ENCODE data around the gene RAB5B.

The RAB5B gene

GRCh38 chr12:56011509-56012090 lies 37.7 kb downstream of the RAB5B start:
- peaks cover 5% of the 10 kb centered on the region for H3K4me1 ChIP-seq (ENCODE audit: control insufficient read depth, insufficient read depth, low read depth, low read length)
- no peaks in the 10 kb centered on the region for H3K9me3 ChIP-seq (ENCODE audit: control insufficient read depth, low read length)
- H2BK15ac ChIP-seq (ENCODE audit: low read depth, poor library complexity, severe bottlenecking): no peak overlapping the region
- peaks cover 4% of the 10 kb centered on the region for H3K79me1 ChIP-seq (replicated peaks; ENCODE audit: low read length, poor library complexity, severe bottlenecking)
- no peak overlapping the region for H3K4me2 ChIP-seq (ENCODE audit: low read length, poor library complexity, severe bottlenecking)
- H4K8ac ChIP-seq (ENCODE audit: low read length): no peak overlapping the region
- H3K18ac ChIP-seq (ENCODE audit: low read depth in 1 of 2, low read length in 2 of 2): no peak overlapping the region
- no peak overlapping the region for H3K14ac ChIP-seq (ENCODE audit: low read length in 2 of 2)
- H3K9ac ChIP-seq (ENCODE audit: low read length): no peak overlapping the region
- no peak overlapping the region for H3K23ac ChIP-seq (ENCODE audit: low read length in 2 of 2)
- H4K91ac ChIP-seq (ENCODE audit: low read length): no peak overlapping the region
- H3K4me3 ChIP-seq (ENCODE audit: insufficient read depth in 1 of 2, low read depth in 1 of 2, low read length in 2 of 2): no peak overlapping the region
- no peak overlapping the region for H2BK12ac ChIP-seq (ENCODE audit: low read length in 2 of 2)
- H2BK120ac ChIP-seq (ENCODE audit: low read depth, low read length): no peak overlapping the region
- H3K4ac ChIP-seq (ENCODE audit: low read depth in 1 of 2, low read length in 2 of 2): peak overlapping the region in 1 of 2 experiments; percentile 10
- H3K36me3 ChIP-seq (ENCODE audit: control insufficient read depth in 1 of 2, insufficient read depth in 2 of 2, low read depth in 1 of 2, low read length in 2 of 2): peaks cover 0 to 6% of the 10 kb centered on the region in 2 experiments
- no peak overlapping the region for H2BK5ac ChIP-seq (ENCODE audit: low read depth, low read length, poor library complexity, severe bottlenecking)
- no CpG with 5 or more reads among the region's 2 CpGs for WGBS
- peak; percentile 22 for DNase-seq
- H2AK5ac ChIP-seq (ENCODE audit: low read length, severe bottlenecking): no peak overlapping the region
- no peaks in the 10 kb centered on the region for H3K27me3 ChIP-seq (ENCODE audit: control insufficient read depth in 1 of 2, insufficient read depth in 1 of 2, low read length in 2 of 2)
- H2AFZ ChIP-seq (ENCODE audit: low read depth, low read length): no peak overlapping the region
- H3K27ac ChIP-seq (ENCODE audit: low read length, poor library complexity, severe bottlenecking): no peak overlapping the region

GRCh38 chr12:56013482-56013881 lies 39.6 kb downstream of the RAB5B start:
- peaks cover 0 to 13% of the 10 kb centered on the region in 2 experiments for H3K36me3 ChIP-seq (ENCODE audit: control insufficient read depth in 1 of 2, insufficient read depth in 2 of 2, low read depth in 1 of 2, low read length in 2 of 2)
- H3K14ac ChIP-seq (ENCODE audit: low read length in 2 of 2): no peak overlapping the region
- over 99% methylated on average over 5 of the region's 5 CpGs for WGBS

GRCh38 chr12:56014205-56014604 lies 40.3 kb downstream of the RAB5B start:
- H3K14ac ChIP-seq (ENCODE audit: low read length in 2 of 2): no peak overlapping the region
- H2BK5ac ChIP-seq (ENCODE audit: low read depth, low read length, poor library complexity, severe bottlenecking): no peak overlapping the region
- no peak overlapping the region for H4K91ac ChIP-seq (ENCODE audit: low read length)
- H3K27me3 ChIP-seq (ENCODE audit: control insufficient read depth in 1 of 2, insufficient read depth in 1 of 2, low read length in 2 of 2): no peaks in the 10 kb centered on the region
- no peak overlapping the region for H3K4me3 ChIP-seq (ENCODE audit: insufficient read depth in 1 of 2, low read depth in 1 of 2, low read length in 2 of 2)
- no peak overlapping the region for H3K4me2 ChIP-seq (ENCODE audit: low read length, poor library complexity, severe bottlenecking)
- no peak overlapping the region for H2BK15ac ChIP-seq (ENCODE audit: low read depth, poor library complexity, severe bottlenecking)
- no peak overlapping the region for H3K23ac ChIP-seq (ENCODE audit: low read length in 2 of 2)
- no peak overlapping the region for H2AFZ ChIP-seq (ENCODE audit: low read depth, low read length)
- H3K9ac ChIP-seq (ENCODE audit: low read length): no peak overlapping the region
- no peaks in the 10 kb centered on the region for H3K9me3 ChIP-seq (ENCODE audit: control insufficient read depth, low read length)
- DNase-seq: no peak
- no peak overlapping the region for H2BK120ac ChIP-seq (ENCODE audit: low read depth, low read length)
- H4K8ac ChIP-seq (ENCODE audit: low read length): no peak overlapping the region
- no peaks in the 10 kb centered on the region for H3K79me1 ChIP-seq (replicated peaks; ENCODE audit: low read length, poor library complexity, severe bottlenecking)
- no peak overlapping the region for H3K27ac ChIP-seq (ENCODE audit: low read length, poor library complexity, severe bottlenecking)
- no peaks in the 10 kb centered on the region for H3K4me1 ChIP-seq (ENCODE audit: control insufficient read depth, insufficient read depth, low read depth, low read length)
- H2BK12ac ChIP-seq (ENCODE audit: low read length in 2 of 2): no peak overlapping the region
- H3K18ac ChIP-seq (ENCODE audit: low read depth in 1 of 2, low read length in 2 of 2): no peak overlapping the region
- WGBS: 54% methylated on average over 2 of the region's 2 CpGs
- H3K4ac ChIP-seq (ENCODE audit: low read depth in 1 of 2, low read length in 2 of 2): no peak overlapping the region
- H3K36me3 ChIP-seq (ENCODE audit: control insufficient read depth in 1 of 2, insufficient read depth in 2 of 2, low read depth in 1 of 2, low read length in 2 of 2): peaks cover 0 to 14% of the 10 kb centered on the region in 2 experiments
- H2AK5ac ChIP-seq (ENCODE audit: low read length, severe bottlenecking): no peak overlapping the region

More at GRCh38 chr12:56013482-56013881, 39.6 kb downstream of the RAB5B start:
- Histone ChIP-seq H2BK15ac (ENCODE audit: low read depth, poor library complexity, severe bottlenecking) (no peak overlapping the region), H3K4me2 (ENCODE audit: low read length, poor library complexity, severe bottlenecking) (no peak overlapping the region), H3K9ac (ENCODE audit: low read length) (no peak overlapping the region), H2BK12ac (ENCODE audit: low read length in 2 of 2) (no peak overlapping the region), H4K8ac (ENCODE audit: low read length) (no peak overlapping the region), H3K9me3 (ENCODE audit: control insufficient read depth, low read length) (no peaks in the 10 kb centered on the region), H2BK5ac (ENCODE audit: low read depth, low read length, poor library complexity, severe bottlenecking) (no peak overlapping the region), H3K4me3 (ENCODE audit: insufficient read depth in 1 of 2, low read depth in 1 of 2, low read length in 2 of 2) (no peak overlapping the region), H2AK5ac (ENCODE audit: low read length, severe bottlenecking) (no peak overlapping the region), H3K79me1 (replicated peaks; ENCODE audit: low read length, poor library complexity, severe bottlenecking) (peaks cover 2% of the 10 kb centered on the region), H2AFZ (ENCODE audit: low read depth, low read length) (no peak overlapping the region), H4K91ac (ENCODE audit: low read length) (no peak overlapping the region), H3K18ac (ENCODE audit: low read depth in 1 of 2, low read length in 2 of 2) (no peak overlapping the region), H3K4ac (ENCODE audit: low read depth in 1 of 2, low read length in 2 of 2) (no peak overlapping the region), H3K4me1 (ENCODE audit: control insufficient read depth, insufficient read depth, low read depth, low read length) (no peaks in the 10 kb centered on the region), H3K27ac (ENCODE audit: low read length, poor library complexity, severe bottlenecking) (no peak overlapping the region), H2BK120ac (ENCODE audit: low read depth, low read length) (no peak overlapping the region), H3K27me3 (ENCODE audit: control insufficient read depth in 1 of 2, insufficient read depth in 1 of 2, low read length in 2 of 2) (no peaks in the 10 kb centered on the region), H3K23ac (ENCODE audit: low read length in 2 of 2) (no peak overlapping the region)
- DNase-seq: no peak

- H2BK12ac ChIP-seq (ENCODE audit: low read length in 2 of 2): no peak overlapping the region
- H3K79me1 ChIP-seq (replicated peaks; ENCODE audit: low read length, poor library complexity, severe bottlenecking): peaks cover 2% of the 10 kb centered on the region
- H3K9me3 ChIP-seq (ENCODE audit: control insufficient read depth, low read length): no peaks in the 10 kb centered on the region
- H3K4ac ChIP-seq (ENCODE audit: low read depth in 1 of 2, low read length in 2 of 2): no peak overlapping the region
- H3K27me3 ChIP-seq (ENCODE audit: control insufficient read depth in 1 of 2, insufficient read depth in 1 of 2, low read length in 2 of 2): no peaks in the 10 kb centered on the region
- peaks cover 17% of the 10 kb centered on the region for H3K4me1 ChIP-seq (ENCODE audit: control insufficient read depth, insufficient read depth, low read depth, low read length)
- peaks cover 0 to 15% of the 10 kb centered on the region in 2 experiments for H3K36me3 ChIP-seq (ENCODE audit: control insufficient read depth in 1 of 2, insufficient read depth in 2 of 2, low read depth in 1 of 2, low read length in 2 of 2)
- H2BK120ac ChIP-seq (ENCODE audit: low read depth, low read length): no peak overlapping the region
- no peak overlapping the region for H3K9ac ChIP-seq (ENCODE audit: low read length)
- 100% methylated on average over 1 of the region's 4 CpGs for WGBS
- no peak overlapping the region for H3K4me3 ChIP-seq (ENCODE audit: insufficient read depth in 1 of 2, low read depth in 1 of 2, low read length in 2 of 2)
- no peak overlapping the region for H2BK15ac ChIP-seq (ENCODE audit: low read depth, poor library complexity, severe bottlenecking)
- no peak overlapping the region for H4K91ac ChIP-seq (ENCODE audit: low read length)
- H3K18ac ChIP-seq (ENCODE audit: low read depth in 1 of 2, low read length in 2 of 2): no peak overlapping the region
- H2AFZ ChIP-seq (ENCODE audit: low read depth, low read length): no peak overlapping the region
- H2BK5ac ChIP-seq (ENCODE audit: low read depth, low read length, poor library complexity, severe bottlenecking): no peak overlapping the region
- H3K14ac ChIP-seq (ENCODE audit: low read length in 2 of 2): no peak overlapping the region
- H3K27ac ChIP-seq (ENCODE audit: low read length, poor library complexity, severe bottlenecking): no peak overlapping the region
- DNase-seq: no peak
- no peak overlapping the region for H3K23ac ChIP-seq (ENCODE audit: low read length in 2 of 2)
- H4K8ac ChIP-seq (ENCODE audit: low read length): no peak overlapping the region
- no peak overlapping the region for H3K4me2 ChIP-seq (ENCODE audit: low read length, poor library complexity, severe bottlenecking)
- no peak overlapping the region for H2AK5ac ChIP-seq (ENCODE audit: low read length, severe bottlenecking)
Observed at GRCh38 chr12:56017181-56017580, 43.3 kb downstream of the RAB5B start.

Measured in mesenchymal stem cell (in vitro differentiated cells and primary cell).